Smooth muscle cell (in vitro differentiated cells): ENCODE measurements around the gene RPRML. TPM values are rescaled to one million over a fixed set of nuclear protein-coding genes. Genes with fewer than 3 reads are reported as not detected.
"Not testable (repeated sequence)": the region's sequence is repeated elsewhere in the genome, so short reads cannot be mapped to it uniquely, and the experiment has no call there.

ENCODE experiments used
- DNase-seq: peaks from one replicate; lab custom pipeline; 2025; ENCODE audit not compliant: unreplicated experiment; lab: John Stamatoyannopoulos, UW
- H2AFZ ChIP-seq: fragments of 200-600 bp; sonication (generic); 2 replicates; pipeline ENCODE4 v1.6.0; 2016; ENCODE audit warnings: antibody characterized with exemption, low read depth, mild to moderate bottlenecking
- H3F3A ChIP-seq: fragments of 200-600 bp; sonication (generic); 2 replicates; pipeline ENCODE4 v1.6.0; 2017; ENCODE audit warnings: antibody characterized with exemption, low read depth
- H3K27ac ChIP-seq: fragments of 200-600 bp; sonication (generic); 2 replicates; pipeline ENCODE4 v1.5.1; 2016; ENCODE audit warnings: low read depth, mild to moderate bottlenecking
- H3K27me3 ChIP-seq: fragments of 200-600 bp; sonication (generic); 2 replicates; pipeline ENCODE4 v1.6.1; 2016; ENCODE audit warnings: low read depth, mild to moderate bottlenecking
- H3K36me3 ChIP-seq: fragments of 200-600 bp; sonication (generic); 2 replicates; pipeline ENCODE4 v1.5.1; 2016; ENCODE audit warnings: low read depth
- H3K4me1 ChIP-seq: fragments of 200-600 bp; sonication (generic); 2 replicates; pipeline ENCODE4 v1.5.1; 2016; ENCODE audit warnings: low read depth
- H3K4me2 ChIP-seq: fragments of 200-600 bp; sonication (generic); 2 replicates; pipeline ENCODE4 v1.6.0; 2016; ENCODE audit warnings: mild to moderate bottlenecking
- H3K4me3 ChIP-seq: fragments of 200-600 bp; sonication (generic); 2 replicates; pipeline ENCODE4 v1.5.1; 2016; ENCODE audit warnings: mild to moderate bottlenecking
- H3K79me2 ChIP-seq: fragments of 200-600 bp; sonication (generic); 2 replicates; pipeline ENCODE4 v1.6.0; 2016; ENCODE audit warnings: low read depth, mild to moderate bottlenecking
- H3K9ac ChIP-seq: fragments of 200-600 bp; sonication (generic); 2 replicates; pipeline ENCODE4 v1.6.0; 2016; ENCODE audit warnings: low read depth
- H3K9me3 ChIP-seq: fragments of 200-600 bp; sonication (generic); replicated peaks from 2 replicates; pipeline ENCODE4 v1.5.1; 2016; ENCODE audit warnings: low read depth
- H4K20me1 ChIP-seq: fragments of 200-600 bp; sonication (generic); 2 replicates; pipeline ENCODE4 v1.6.0; 2016; ENCODE audit warnings: low read depth
- CTCF ChIP-seq: fragments of 200-600 bp; sonication (generic); IDR thresholded peaks from 2 replicates; pipeline ENCODE4 v1.5.1; 2017; ENCODE audit warnings: borderline replicate concordance, mild to moderate bottlenecking, antibody characterized with exemption; ENCODE audit not compliant: insufficient read depth, poor library complexity, severe bottlenecking
- WGBS: methylation state at CpG from one replicate; pipeline ENCODE4 v1.1.7; 2016; ENCODE audit warnings: low lambda C conversion rate; 5-methylcytosine and 5-hydroxymethylcytosine counted together
- polyA plus RNA-seq: library from polyadenylated mRNA; unstranded; fragments of >200 nt; fragmentation: Nextera tagmentation; extraction: Ambion mirVana; gene quantifications from 2 replicates; pipeline ENCODE4 v1.2.1, GENCODE V29; 2016
- total RNA-seq: library from RNA; depleted of rRNA; stranded (reverse); fragments of >200 nt; gene quantifications from 2 replicates; pipeline ENCODE4 v1.2.3, GENCODE V29; 2014

The RPRML gene
- total and polyA plus RNA-seq, 2 experiments from 2014 or later = not detected

DNA sequence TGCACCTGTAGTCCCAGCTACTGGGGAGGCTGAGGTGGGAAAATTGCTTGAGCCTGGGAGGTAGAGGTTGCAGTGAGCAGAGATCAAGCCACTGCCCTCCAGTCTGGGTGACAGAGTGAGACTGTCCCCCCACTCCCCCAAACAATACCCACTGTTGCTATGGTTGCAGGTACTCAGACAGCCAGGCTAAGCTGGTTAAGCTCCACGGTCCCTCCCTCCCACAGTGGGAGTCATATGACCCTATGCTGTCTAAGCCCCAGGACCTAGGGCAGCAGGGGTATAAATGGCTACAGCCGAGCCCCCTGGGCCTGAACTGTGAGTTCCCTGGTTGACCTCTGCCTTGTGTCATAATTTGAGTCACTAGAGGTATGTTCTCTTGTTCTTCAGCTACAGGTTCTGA, 15.9 kb upstream of the RPRML start:
- H3K4me3 ChIP-seq = no peak overlapping the region
- no peak overlapping the region for H3K9ac ChIP-seq
- no peak for TF ChIP-seq CTCF
- H3K4me2 ChIP-seq = no peak overlapping the region
- no peak overlapping the region for H3K27ac ChIP-seq
- no peaks in the 10 kb centered on the region for H3K79me2 ChIP-seq
- no peaks in the 10 kb centered on the region for H3K4me1 ChIP-seq
- WGBS = 89% methylated on average over 2 of the region's 2 CpGs
- no peak overlapping the region for H2AFZ ChIP-seq
- no peaks in the 10 kb centered on the region for H4K20me1 ChIP-seq
- no peak for DNase-seq
- no peaks in the 10 kb centered on the region for H3K9me3 ChIP-seq
- H3K36me3 ChIP-seq = no peaks in the 10 kb centered on the region
- H3K27me3 ChIP-seq = peaks cover 5% of the 10 kb centered on the region
- H3F3A ChIP-seq = no peaks in the 10 kb centered on the region

DNA sequence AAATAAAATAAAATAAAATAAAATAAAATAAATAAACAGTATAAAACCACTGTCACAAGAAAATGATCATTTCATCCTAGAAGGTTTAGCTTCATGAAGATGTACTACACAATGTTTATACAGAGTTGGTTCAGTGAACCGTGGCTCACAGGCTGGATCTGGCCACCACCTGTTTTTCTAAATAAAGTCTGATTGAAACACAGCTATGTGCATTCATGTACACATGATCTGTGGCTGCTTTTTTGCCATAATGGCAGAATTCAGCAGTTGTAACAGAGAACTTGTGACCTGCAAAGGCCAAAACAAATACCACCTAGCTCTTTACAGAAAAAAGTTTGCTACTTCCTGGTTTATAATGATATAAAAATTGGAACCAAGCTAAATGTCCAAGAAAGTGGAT, 12.6 kb upstream of the RPRML start:
- Histone ChIP-seq H3K4me3 (no peak overlapping the region), H2AFZ (no peak overlapping the region), H3K79me2 (no peaks in the 10 kb centered on the region), H3K4me2 (no peak overlapping the region), H3K4me1 (no peaks in the 10 kb centered on the region), H3K36me3 (no peaks in the 10 kb centered on the region), H3F3A (no peaks in the 10 kb centered on the region), H3K27me3 (peaks cover 29% of the 10 kb centered on the region), H4K20me1 (no peaks in the 10 kb centered on the region), H3K9ac (no peak overlapping the region), H3K27ac (no peak overlapping the region), H3K9me3 (no peaks in the 10 kb centered on the region)
- no peak for TF ChIP-seq CTCF
- 82% methylated on average over 1 of the region's 1 CpG for WGBS
- DNase-seq = no peak

GRCh38 chr17:46989637-46990431, 10.8 kb upstream of the RPRML start:
- no peak overlapping the region for H3K4me2 ChIP-seq
- no peaks in the 10 kb centered on the region for H3K79me2 ChIP-seq
- no peak for TF ChIP-seq CTCF
- no peaks in the 10 kb centered on the region for H3F3A ChIP-seq
- H4K20me1 ChIP-seq = no peaks in the 10 kb centered on the region
- no peaks in the 10 kb centered on the region for H3K36me3 ChIP-seq
- no peak for DNase-seq
- H3K9me3 ChIP-seq = no peaks in the 10 kb centered on the region
- no peak overlapping the region for H2AFZ ChIP-seq
- H3K9ac ChIP-seq = no peak overlapping the region
- H3K4me1 ChIP-seq = no peaks in the 10 kb centered on the region
- no peak overlapping the region for H3K27ac ChIP-seq
- 64% methylated on average over 11 of the region's 11 CpGs for WGBS
- no peak overlapping the region for H3K4me3 ChIP-seq
- H3K27me3 ChIP-seq = peaks cover 35% of the 10 kb centered on the region

DNA sequence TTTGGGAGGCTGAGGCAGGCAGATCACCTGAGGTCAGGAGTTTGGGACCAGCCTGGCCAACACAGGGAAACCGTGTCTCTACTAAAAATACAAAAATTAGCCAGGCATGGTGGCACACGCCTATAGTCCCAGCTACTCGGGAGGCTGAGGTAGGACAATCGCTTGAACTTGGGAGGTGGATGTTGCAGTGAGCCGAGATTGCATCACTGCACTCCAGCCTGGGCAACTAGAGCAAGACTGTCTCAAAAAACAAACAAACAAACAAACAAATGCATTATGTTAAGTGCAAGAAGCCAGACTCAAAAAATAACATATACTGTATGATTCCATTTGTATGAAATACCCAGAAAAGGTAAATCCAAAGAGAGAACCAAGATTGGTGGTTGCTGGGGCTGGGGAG, 8.9 kb upstream of the RPRML start:
- peaks cover 35% of the 10 kb centered on the region for H3K27me3 ChIP-seq
- whole genome bisulfite sequencing = 82% methylated on average over 5 of the region's 5 CpGs
- H3K79me2 ChIP-seq, H3K9me3 ChIP-seq, H3F3A ChIP-seq, H3K4me2 ChIP-seq, H3K9ac ChIP-seq, H3K27ac ChIP-seq, H2AFZ ChIP-seq, H3K36me3 ChIP-seq, H3K4me1 ChIP-seq, H4K20me1 ChIP-seq, H3K4me3 ChIP-seq, DNase-seq: not testable (repeated sequence)
